Measurements from ENCODE around the gene CENPB.

- TF ChIP-seq EZH2 (IDR thresholded peaks at IDR 0.05; ENCODE audit: low read length) (no peak), CTCF (optimal IDR thresholded peaks at IDR 0.05 in 1 of 3, IDR thresholded peaks at IDR 0.05 in 1 of 3, conservative IDR thresholded peaks at IDR 0.05 in 1 of 3; ENCODE audit: extremely low read depth in 1 of 3, insufficient read depth in 2 of 3, low read length in 3 of 3) (no peak)
Observed at GRCh38 chr20:3815703-3816315, 29.3 kb upstream of the CENPB start.

Measured in keratinocyte (primary cell).